Activated B cell treated with CpG ODN at 0.5 μM for 24 hours (primary cell): ENCODE measurements around the gene TGFB2. TPM values are rescaled to one million over a fixed set of nuclear protein-coding genes. Genes with fewer than 3 reads are reported as not detected.

Source experiments
- ATAC-seq: fragments of 200-7000 bp; cut with Tn5 transposase; one replicate; pipeline ENCODE4 v1.10.0; 2021; ENCODE audit warnings: low read depth, mild to moderate bottlenecking, moderate library complexity
- CTCF ChIA-PET: fragments of 350-600 bp; sonication (Branson Sonifier 250); formaldehyde crosslinking; loops from one replicate; lab custom pipeline; 2021; ENCODE audit warnings: antibody characterized with exemption; lab: Charles Lee
- POLR2A ChIA-PET: fragments of 350-600 bp; sonication (Branson Sonifier 250); formaldehyde crosslinking; loops from one replicate; lab custom pipeline; 2021; ENCODE audit warnings: antibody characterized with exemption; lab: Charles Lee
- DNase-seq: peaks from one replicate; pipeline ENCODE4 v3.0.0; 2022
- H3K27ac Mint-ChIP-seq: one replicate; pipeline ENCODE4 v1.8.0; 2020; ENCODE audit warnings: mixed read lengths
- H3K27me3 Mint-ChIP-seq: one replicate; pipeline ENCODE4 v1.8.0; 2021; ENCODE audit warnings: mixed read lengths
- H3K36me3 Mint-ChIP-seq: one replicate; pipeline ENCODE4 v1.8.0; 2021; ENCODE audit warnings: low read depth, mixed read lengths
- H3K4me1 Mint-ChIP-seq: one replicate; pipeline ENCODE4 v1.8.0; 2021; ENCODE audit warnings: mixed read lengths
- H3K4me3 Mint-ChIP-seq: one replicate; pipeline ENCODE4 v1.8.0; 2020; ENCODE audit warnings: mild to moderate bottlenecking, mixed read lengths
- H3K9me3 Mint-ChIP-seq: one replicate; pipeline ENCODE4 v1.8.0; 2020; ENCODE audit warnings: mixed read lengths
- intact Hi-C: fragments of 100-400 bp; cut with micrococcal nuclease; formaldehyde crosslinking; loops from one replicate; pipeline ENCODE4 v1.15.1; 2024
- total RNA-seq: library from RNA; stranded (reverse); gene quantifications from 2 replicates; pipeline ENCODE4 v1.2.3, GENCODE V29; 2022
- TF ChIP-seq, protein P1 (sequence below): fragments of 200-600 bp; IDR thresholded peaks from one replicate; pipeline ENCODE4 v1.8.0; 2022; ENCODE audit warnings: antibody characterized with exemption, mild to moderate bottlenecking

TGFB2 gene
- total RNA-seq, 1 donor from 2014 or later: 1.6 TPM

GRCh38 chr1:218332416-218332815, 12.7 kb upstream of the TGFB2 start:
- Mint-ChIP-seq H3K27ac (no peak overlapping the region), H3K4me3 (no peak overlapping the region), H3K27me3 (no peaks in the 10 kb centered on the region), H3K36me3 (peaks cover 27% of the 10 kb centered on the region), H3K9me3 (no peaks in the 10 kb centered on the region), H3K4me1 (no peaks in the 10 kb centered on the region)
- TF ChIP-seq, protein P1, sequence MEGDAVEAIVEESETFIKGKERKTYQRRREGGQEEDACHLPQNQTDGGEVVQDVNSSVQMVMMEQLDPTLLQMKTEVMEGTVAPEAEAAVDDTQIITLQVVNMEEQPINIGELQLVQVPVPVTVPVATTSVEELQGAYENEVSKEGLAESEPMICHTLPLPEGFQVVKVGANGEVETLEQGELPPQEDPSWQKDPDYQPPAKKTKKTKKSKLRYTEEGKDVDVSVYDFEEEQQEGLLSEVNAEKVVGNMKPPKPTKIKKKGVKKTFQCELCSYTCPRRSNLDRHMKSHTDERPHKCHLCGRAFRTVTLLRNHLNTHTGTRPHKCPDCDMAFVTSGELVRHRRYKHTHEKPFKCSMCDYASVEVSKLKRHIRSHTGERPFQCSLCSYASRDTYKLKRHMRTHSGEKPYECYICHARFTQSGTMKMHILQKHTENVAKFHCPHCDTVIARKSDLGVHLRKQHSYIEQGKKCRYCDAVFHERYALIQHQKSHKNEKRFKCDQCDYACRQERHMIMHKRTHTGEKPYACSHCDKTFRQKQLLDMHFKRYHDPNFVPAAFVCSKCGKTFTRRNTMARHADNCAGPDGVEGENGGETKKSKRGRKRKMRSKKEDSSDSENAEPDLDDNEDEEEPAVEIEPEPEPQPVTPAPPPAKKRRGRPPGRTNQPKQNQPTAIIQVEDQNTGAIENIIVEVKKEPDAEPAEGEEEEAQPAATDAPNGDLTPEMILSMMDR: no peak
- CTCF ChIA-PET: no interaction called here
- ATAC-seq (no peak), DNase-seq (no peak)
- POLR2A ChIA-PET: no interaction called here
- intact Hi-C loops: loop anchor here (5.0 to 10.0 kb wide), 3 partner anchors 665 to 1235 kb away; no protein-coding TSS in a partner anchor

- ChIA-PET CTCF (no interaction called here), POLR2A (no interaction called here)
- Mint-ChIP-seq H3K4me3 (no peak overlapping the region), H3K4me1 (no peaks in the 10 kb centered on the region), H3K36me3 (peaks cover 16% of the 10 kb centered on the region), H3K9me3 (no peaks in the 10 kb centered on the region), H3K27ac (no peak overlapping the region), H3K27me3 (no peaks in the 10 kb centered on the region)
- TF ChIP-seq, protein P1: no peak
- DNase-seq (no peak), ATAC-seq (no peak)
- intact Hi-C loops: loop anchor here (10.0 kb wide), 1 partner anchor 978 kb away; no protein-coding TSS in a partner anchor
Measured at GRCh38 chr1:218336328-218336727, 8.8 kb upstream of the TGFB2 start.

GRCh38 chr1:218339267-218339831, 5.8 kb upstream of the TGFB2 start:
- ATAC-seq (peak; percentile 28), DNase-seq (no peak)
- TF ChIP-seq, protein P1: peak; percentile 51
- peaks cover 4% of the 10 kb centered on the region for H3K36me3 Mint-ChIP-seq
- H3K27me3 Mint-ChIP-seq: no peaks in the 10 kb centered on the region
- no peaks in the 10 kb centered on the region for H3K4me1 Mint-ChIP-seq
- no peak overlapping the region for H3K27ac Mint-ChIP-seq
- intact Hi-C loops: loop anchor here (1.0 to 10.0 kb wide), 5 partner anchors 12 to 1077 kb away; no protein-coding TSS in a partner anchor
- POLR2A ChIA-PET: no interaction called here
- no peak overlapping the region for H3K4me3 Mint-ChIP-seq
- no peaks in the 10 kb centered on the region for H3K9me3 Mint-ChIP-seq
- CTCF ChIA-PET: interaction anchor here (0.6 to 4.7 kb wide), 8 partner anchors 8 to 1473 kb away, joined by 3 to 27 read pairs (median 4); no protein-coding TSS in a partner anchor

GRCh38 chr1:218341325-218341724, 3.8 kb upstream of the TGFB2 start:
- Mint-ChIP-seq H3K4me1 (peaks cover 3% of the 10 kb centered on the region), H3K27me3 (no peaks in the 10 kb centered on the region), H3K4me3 (no peak overlapping the region), H3K9me3 (no peaks in the 10 kb centered on the region), H3K27ac (no peak overlapping the region), H3K36me3 (no peaks in the 10 kb centered on the region)
- ChIA-PET CTCF (interaction anchor here (4.7 kb wide), 1 partner anchor 180 kb away, joined by 27 read pairs; no protein-coding TSS in a partner anchor), POLR2A (no interaction called here)
- intact Hi-C loops: no loop called here
- DNase-seq (no peak), ATAC-seq (no peak)
- TF ChIP-seq, protein P1: no peak

GRCh38 chr1:218342091-218342490, 3.0 kb upstream of the TGFB2 start:
- Mint-ChIP-seq H3K27ac (no peak overlapping the region), H3K4me3 (no peak overlapping the region), H3K27me3 (no peaks in the 10 kb centered on the region), H3K36me3 (peaks cover 2% of the 10 kb centered on the region), H3K4me1 (peaks cover 10% of the 10 kb centered on the region), H3K9me3 (no peaks in the 10 kb centered on the region)
- DNase-seq (no peak), ATAC-seq (no peak)
- intact Hi-C loops: no loop called here
- TF ChIP-seq, protein P1: no peak
- CTCF ChIA-PET: interaction anchor here (4.7 kb wide), 1 partner anchor 179 kb away, joined by 27 read pairs; no protein-coding TSS in a partner anchor
- POLR2A ChIA-PET: no interaction called here
